Muscle of back (tissue), 13 donors: ENCODE results near the gene DOCK2. TPM values are rescaled to one million over a fixed set of nuclear protein-coding genes. Genes with fewer than 3 reads are reported as not detected.
"Not testable (repeated sequence)": the region's sequence is repeated elsewhere in the genome, so short reads cannot be mapped to it uniquely, and the experiment has no call there.

Experiments used
- DNase-seq, 3 donors: peaks; one replicate each; pipeline versions ENCODE4 v3.0.0 to v3.0.0-alpha.2; 2013
- long read RNA-seq, 9 donors: transcript quantifications; one replicate each; lab custom pipeline, GENCODE V29; 2026
- polyA plus RNA-seq, 10 donors: library from polyadenylated mRNA; unstranded; fragments of 120-200 nt; gene quantifications; one replicate each; pipeline ENCODE4 v1.2.1, GENCODE V29; 2013; ENCODE audit not compliant: insufficient read length in 10 of 10

DOCK2 gene
- 1 to 10 TPM; 3.0 to 8.6 (median 3.7) TPM for polyA plus RNA-seq
- long read RNA-seq, donor 1: 0 reads
- long read RNA-seq, donor 2: 0 reads
- long read RNA-seq, donor 3: 0 reads
- long read RNA-seq, donor 4: 0 reads
- long read RNA-seq, donor 5, partial matches to known transcripts: 0 of 1 reads
- long read RNA-seq, donor 5, other reads (novel, unspliced or antisense): 0 of 1 reads
- long read RNA-seq, donor 6, full-length matches to known transcripts: 1 of 1 reads
- long read RNA-seq, donor 6, partial matches to known transcripts: 0 of 1 reads
- long read RNA-seq, donor 6, other reads (novel, unspliced or antisense): 0 of 1 reads
- long read RNA-seq, donor 7: 0 reads
- long read RNA-seq, donor 8: 0 reads
- long read RNA-seq, donor 9: 0 reads

DNA sequence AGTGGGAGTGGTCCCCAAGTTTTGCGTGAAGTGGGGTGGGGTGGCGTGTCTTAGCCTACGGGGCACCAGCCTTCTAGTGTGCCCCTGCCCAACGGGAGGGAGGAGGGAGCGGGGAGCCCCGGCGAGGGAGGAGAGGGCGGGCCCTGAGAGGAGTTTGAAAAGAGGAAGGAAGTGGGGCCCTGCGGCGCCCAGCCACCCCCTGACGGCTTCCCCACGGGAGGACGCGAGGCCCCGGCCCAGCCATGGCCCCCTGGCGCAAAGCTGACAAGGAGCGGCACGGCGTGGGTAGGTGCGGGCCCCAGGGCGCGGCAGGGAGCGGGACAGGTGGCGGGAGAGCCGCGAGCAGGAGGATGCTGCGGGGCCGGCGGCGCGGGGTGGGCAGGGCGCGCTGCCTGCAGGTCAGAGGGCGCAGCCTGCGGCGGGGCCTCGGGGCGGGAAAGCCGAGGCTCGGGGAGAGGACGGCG is at the start of gene DOCK2:
Gene DOCK2, plus strand, starts transcription at position 191 of the 464 bp plus-strand sequence. Its CDS starts 52 bp downstream, at position 243.
- DNase-seq: peak in 1 of 3 donors; percentile 38

DNA sequence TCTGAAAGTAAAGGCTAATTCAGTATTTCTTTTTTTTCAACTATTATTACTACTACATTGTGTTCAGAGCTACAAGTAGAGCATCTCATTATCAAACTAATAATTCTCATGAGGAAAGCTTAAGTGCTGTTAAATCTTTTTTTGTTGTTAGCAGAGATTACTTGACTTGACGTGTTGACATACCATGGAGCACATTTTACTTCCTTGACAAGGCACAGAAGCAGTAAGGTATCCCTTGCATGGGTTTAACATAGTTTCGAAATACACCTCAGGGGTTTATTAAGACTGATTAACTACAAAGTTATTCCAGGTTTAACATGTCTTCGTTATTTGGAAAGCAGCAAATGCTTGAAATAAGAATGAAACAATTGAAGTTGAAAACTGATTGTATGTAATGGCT is 46.5 kb upstream of the DOCK2 start:
- no peak for DNase-seq

DNA sequence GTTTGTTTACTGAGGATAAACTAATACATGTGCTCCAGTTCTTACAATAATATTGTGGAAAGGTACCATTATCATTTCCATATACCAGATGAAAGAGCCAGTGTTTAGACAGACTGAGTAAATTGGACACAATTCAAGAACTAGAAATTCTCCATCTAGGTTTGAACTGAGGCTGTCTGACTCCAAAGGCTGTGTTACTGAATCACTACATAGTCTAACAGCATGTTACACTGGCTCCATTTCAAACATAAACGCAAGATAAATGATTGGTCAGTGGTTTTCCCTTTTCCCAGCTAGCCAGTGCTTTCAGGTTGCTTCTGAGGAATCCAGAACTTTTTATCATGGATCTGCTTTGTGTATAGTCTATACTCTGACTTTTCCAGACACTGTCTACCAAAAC is 45.4 kb upstream of the DOCK2 start:
- DNase-seq: no peak

DNA sequence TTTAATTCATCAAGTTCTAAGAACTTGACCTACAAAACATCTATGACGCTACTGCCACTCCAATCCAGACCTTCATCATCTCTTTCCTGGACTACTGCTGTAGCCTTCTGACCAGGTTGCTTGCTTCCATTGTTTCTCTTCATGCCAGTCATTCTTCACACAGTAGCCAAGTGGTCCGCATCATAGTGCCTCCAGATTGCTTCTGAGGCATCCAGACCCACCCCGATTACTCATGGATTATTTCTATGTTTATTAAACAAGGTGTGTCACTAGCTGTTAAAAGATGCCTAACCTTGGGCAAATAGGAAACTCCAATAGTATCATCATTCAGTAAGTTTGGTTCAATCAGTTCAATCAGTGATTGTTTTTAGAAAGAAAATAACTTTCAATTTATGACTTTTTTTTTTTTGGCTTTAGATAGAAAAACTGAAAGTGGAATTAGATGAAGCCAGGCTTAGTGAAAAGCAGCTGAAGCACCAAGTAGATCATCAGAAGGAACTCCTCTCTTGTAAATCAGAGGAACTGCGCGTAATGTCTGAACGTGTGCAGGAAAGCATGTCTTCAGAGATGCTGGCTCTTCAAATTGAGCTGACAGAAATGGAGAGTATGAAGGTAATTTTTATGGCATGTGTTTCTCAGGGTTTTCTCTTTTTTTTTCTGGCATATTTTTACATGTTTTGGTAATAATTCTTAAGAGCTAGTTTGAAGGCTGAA is 44.0 kb upstream of the DOCK2 start:
- no peak for DNase-seq

DNA sequence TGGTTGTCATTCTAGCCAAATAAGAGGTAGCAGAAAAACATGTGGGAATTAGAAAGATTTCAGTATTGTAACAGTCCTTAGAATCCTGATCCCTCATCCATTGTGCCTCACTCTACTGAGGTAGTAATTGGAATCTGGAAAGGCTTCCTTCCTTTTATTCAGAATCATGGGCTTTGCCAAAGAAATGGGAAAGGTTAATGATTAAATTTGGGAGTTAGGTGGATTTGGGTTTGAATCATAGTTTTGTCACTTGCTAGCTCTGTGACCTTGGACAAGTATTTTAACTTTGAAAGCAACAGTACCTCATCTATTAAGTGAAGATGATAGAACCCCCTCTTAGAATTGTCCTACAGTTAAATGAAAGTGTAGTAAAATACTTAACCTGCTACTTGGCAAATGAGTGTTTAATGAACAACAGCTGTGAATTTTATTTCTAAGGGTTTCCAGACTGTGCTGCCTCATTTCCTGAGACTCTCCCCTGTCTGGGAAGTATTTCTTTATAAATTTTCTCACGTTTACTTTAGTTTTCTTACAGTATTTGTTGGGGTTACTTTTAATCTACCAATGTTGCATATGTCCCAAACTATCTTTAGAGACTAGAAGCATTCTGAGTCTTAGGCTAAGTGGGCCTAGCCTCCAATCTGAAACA is 41.8 kb upstream of the DOCK2 start:
- DNase-seq: no peak

DNA sequence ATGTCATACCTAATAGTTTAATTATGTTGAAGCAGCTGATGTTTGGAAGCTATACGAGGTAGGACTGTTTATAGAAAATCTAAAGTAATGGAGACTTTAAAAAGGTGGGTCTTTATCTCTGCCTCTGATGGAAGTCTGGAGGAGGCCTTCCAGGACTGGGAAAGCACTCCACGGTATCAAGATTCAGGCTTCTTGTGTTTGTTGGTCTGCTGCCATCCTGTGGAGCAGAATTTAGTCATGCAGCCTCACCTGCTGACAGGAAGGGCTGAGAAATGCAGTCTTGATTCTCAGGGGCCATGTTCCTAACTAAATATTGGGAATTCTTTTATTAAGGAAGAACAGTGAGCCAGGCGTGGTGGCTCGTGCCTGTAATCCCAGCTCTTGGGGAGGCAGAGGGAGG is 37.6 kb upstream of the DOCK2 start:
- no peak for DNase-seq

DNA sequence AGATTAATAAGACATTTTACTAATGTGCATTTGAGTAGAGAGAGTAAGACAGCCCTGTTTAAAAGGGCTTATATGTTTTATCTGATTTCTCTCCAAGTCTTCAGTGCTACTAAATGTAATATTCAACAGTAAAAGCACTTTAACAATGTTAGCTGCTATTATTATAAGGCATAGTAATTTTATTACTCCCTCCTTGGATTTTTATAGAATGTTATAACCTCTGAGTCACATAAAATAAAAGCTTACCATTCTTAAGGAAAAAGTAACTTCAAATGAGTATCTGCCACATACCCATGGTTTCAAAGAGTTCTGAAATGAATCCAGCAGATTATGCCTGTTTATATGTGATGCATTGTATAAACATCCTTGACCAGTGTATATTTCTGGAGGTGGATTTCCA is 34.5 kb upstream of the DOCK2 start:
- no peak for DNase-seq

DNA sequence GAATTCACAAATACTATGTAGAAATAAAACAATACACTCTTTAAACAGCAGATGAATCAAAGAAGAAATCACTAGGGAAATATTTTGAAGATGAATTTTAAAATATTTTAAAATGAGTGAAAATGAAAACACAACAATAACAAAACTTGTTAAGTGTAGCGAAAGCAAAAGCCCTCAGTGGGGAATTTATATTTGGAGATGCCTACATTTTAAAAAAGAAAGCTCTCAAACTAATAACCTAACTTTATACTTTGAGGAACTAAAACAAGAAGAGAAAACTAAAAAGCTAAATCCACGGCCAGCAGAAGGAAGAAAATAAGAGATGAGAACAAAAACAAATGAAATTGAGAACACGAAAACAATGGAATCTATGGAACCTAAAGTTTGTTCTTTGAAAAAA is 30.8 kb upstream of the DOCK2 start:
- DNase-seq: no peak

DNA sequence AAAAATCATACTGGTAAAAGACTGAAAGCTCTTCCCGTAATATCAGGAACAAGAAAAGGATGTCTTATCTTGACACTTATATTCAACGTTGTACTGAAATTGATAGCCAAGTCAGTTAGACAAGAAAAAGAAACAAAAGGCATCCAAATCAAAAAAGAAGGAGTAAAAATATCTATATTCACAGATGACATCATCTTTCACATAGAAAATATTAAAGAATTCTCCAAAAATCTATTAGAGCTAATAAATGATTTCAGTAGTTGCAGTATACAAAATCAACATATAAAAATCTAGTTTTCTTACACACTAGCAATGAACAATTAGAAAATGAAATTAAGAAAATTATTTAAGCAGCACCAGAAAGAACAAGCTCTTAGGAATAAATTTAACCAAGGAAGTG is 29.2 kb upstream of the DOCK2 start:
- DNase-seq: no peak

DNA sequence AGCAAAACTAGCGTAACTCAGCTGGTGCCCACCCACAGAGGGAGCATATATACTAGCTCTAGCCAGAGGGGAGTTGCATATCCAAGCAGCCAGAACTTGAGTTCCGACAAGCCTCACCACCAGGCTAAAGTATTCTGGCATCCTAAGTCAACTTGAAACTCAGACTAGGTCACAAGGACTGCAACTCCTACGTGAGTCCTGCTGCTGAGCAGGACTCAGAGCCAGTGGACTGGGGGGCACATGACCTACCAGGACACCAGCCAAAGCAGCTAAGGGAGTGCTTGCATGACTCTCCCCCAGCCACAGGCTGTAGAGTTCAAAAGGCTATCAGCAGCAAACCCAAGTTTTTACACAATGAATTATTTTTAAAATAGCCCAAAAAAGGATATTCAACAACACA is 27.4 kb upstream of the DOCK2 start:
- peak in 1 of 3 donors; percentile 1 for DNase-seq

DNA sequence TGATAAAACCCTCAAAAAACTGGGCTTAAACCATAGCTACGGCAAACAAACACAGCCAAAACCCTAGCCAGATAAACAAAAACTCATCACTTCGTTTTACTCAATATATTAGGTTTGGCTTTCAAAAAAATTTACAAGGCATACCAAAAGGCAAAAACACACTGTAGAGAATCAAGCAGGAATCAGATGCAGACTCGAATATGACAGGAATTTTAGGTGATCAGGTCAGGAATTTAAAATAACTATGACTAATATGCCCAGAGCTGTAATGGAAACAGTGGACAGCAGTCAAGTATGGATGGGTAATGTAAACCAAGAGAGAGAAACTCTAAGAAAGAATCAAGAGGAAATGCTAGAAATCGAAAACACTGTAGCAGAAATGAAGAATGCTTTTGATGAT is 26.5 kb upstream of the DOCK2 start:
- DNase-seq: no peak

DNA sequence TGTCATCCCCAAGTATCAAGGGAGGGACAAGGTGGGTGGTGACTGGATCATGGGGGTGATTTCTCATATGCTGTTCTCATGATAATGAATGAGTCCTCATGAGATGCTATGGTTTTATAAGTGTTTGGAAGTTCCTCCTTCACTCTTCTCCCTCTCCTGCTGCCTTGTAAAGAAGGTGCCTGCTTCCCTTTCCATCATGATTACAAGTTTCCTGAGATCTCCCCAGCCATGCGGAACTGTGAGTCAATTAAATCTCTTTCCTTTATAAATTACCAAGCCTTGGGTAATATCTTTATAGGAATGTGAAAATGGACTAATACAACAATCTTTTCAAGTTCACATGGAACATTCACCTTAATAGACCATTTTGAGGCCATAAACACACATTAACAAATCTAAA is 21.5 kb upstream of the DOCK2 start:
- no peak for DNase-seq

DNA sequence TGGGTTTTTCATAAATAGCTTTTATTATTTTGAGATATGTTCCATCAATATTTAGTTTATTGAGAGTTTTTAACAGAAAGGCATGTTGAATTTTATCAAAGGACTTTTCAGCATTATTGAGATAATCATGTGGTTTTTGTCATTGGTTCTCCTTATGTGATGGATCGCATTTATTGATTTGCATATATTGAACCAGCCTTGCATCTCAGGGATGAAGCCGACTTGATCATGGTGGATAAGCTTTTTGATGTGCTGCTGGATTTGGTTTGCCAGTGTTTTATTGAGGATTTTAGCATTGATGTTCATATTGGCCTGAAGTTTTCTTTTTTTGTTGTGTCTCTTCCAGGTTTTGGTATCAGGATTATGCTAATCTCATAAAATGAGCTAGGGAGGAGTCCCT is 12.8 kb upstream of the DOCK2 start:
- DNase-seq: not testable (repeated sequence)

DNA sequence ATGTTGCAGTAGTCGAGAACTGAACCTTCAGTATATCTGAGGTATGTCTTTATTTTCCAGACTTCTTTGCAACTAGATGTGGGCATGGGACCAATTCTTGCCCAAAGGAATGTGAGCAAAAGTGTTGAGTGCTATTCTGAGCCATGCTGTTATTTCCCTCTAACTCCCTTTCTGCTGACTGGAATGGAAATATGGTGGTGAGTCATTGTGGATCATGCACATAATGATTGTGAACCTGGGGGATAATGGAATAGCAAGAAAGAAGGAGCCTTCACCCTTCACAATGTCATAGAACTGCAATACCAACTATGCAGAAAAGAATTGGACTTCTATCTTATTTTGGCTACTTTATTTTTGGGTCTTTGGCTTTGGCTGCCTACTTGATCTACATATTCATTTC is 10.3 kb upstream of the DOCK2 start:
- peak in 1 of 3 donors; percentile 94 for DNase-seq

DNA sequence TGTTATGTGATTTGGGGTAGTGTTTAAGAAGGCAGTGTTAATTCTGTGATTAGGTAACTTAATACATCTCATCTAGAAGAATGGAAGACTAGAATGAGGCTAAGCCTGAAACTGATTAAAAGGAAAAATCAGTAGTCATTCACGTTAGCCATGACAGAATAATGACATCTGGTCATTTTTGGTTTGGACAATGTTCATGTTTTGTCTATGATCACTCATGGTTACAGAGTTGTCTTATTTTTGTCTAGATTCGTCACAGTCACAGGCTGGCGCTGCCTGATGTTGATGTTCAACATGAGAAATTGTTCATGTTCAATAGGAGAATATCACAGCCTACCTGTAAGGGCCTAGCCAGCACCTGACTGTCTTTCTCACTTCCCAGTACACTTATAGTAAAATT is 9.5 kb upstream of the DOCK2 start:
- no peak for DNase-seq

DNA sequence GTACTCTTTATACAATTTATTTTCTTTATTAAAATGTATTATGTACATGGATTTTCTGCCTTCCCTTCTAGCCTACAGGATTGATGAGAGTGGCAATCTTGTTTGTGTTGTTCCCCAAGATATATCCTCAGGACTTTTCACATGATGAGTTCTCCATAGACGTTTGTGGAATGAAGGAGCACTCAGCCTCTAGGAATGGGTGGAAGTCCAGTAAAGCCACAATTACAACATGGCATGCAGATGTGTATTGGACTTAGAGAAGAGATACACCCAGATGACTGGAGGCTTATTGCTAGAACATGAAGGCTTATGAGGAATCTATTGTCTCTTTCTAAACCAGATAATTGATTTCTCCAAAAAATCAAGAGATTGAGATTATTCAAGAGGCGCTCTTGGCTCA is 8.2 kb upstream of the DOCK2 start:
- DNase-seq: peak in 1 of 3 donors; percentile 29

DNA sequence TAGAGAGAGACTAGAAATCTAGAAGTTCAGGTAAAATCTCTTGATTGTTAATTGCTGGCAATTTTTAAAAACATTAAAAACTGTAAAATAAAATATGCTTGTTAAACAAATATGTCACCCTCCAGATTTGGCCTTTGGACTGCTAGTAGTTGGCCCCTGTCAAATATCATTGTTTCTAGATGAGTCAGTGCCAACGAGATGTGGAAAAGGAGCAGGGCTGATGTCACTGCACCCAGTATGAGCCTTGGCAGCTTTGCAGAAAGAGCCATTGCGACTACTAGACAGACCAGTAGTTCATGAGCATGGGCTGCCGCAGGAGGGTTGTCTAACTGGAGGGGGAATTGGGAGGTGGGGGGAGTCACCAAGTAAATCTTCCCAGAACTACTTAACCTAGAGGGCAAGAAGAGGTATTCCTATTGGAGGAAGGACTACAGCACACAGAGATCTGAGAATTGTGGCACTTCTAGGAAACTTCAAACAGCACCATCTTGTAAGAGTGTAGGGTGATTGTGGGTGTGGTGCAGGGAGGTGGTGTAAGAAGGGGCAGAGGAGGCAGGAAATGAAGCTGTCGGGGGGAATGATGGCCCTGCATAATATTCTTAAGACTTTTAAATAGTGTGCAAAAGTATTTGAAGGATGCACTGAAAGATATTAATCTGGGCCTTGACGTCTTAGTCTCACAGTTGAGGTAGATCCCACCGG is 7.1 kb upstream of the DOCK2 start:
- peak in 1 of 3 donors; percentile 71 for DNase-seq

DNA sequence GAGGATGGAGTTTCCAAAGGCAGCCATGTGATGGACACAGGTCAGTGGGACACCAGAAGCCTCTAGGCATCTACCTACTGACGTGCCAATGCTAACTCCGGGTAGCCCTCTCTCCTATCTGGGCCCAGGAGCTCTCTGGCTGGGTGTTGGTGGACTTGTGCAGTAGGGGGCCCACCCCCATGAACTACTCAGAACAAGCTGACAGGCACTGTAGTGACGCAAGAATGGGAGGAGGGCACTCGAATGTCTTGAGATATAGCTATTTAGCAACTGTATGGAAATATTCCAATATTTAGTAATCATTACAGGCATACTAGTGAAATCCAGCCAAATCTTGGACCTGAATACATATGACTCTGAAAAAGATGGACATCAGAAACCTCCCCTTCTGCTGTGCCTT is 5.7 kb upstream of the DOCK2 start:
- no peak for DNase-seq

DNA sequence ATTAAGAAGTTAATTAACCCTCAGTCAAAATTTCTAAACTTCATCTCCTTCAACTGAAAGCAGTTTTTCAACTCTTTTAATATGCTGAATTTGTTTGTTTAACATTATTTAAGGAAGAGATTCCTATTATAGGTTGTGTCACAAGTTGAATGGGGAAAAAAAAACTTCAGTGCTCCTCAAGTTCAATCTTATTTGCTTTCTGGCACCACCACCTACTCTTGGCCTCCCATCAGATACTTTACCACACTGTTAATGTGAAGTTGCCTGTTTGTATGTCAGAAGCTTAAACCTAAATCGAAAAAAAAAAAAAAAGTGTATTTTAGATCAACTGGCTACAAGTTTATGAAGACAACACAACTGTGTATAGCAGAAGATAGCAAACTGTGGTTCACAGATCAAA is 4.1 kb upstream of the DOCK2 start:
- DNase-seq: no peak

DNA sequence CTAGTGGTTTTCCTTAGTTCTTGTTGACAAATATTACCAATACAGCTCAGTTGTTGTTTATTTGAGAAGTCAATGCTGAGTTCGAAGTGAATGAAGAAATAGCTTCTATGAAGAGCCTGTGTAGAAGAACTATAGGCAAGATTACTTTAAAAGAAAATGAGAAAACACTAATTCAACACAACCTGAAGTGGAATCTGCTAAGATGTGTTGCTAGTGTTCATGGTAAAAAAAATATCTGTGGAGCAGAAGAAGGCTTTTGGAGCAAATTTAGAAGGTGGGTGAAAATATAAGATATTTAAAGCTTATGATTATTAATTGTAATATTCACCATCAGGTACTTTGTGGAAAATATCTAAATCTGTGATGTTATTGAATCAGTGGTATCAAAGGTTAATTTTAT is 2.5 kb upstream of the DOCK2 start:
- no peak for DNase-seq

DNA sequence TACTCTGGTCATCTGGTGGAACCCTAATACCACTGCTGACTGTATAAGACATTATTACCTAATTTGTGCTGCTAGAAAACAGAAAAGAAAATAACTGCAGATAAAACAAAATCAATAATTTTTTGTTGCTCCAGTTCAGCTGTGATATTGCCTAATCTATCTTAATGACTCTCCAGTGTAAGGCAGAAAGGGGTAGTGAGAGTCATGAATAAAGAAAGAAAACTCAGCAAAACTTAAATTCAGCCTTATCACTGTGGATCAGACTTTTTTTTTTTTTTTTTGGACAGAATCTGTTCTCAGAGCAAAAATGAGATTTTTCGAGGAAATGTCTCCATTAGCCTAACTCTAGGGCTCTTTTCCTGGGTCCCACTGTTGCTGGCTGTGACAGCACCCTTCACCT is 1.1 kb upstream of the DOCK2 start:
- no peak for DNase-seq

DNA sequence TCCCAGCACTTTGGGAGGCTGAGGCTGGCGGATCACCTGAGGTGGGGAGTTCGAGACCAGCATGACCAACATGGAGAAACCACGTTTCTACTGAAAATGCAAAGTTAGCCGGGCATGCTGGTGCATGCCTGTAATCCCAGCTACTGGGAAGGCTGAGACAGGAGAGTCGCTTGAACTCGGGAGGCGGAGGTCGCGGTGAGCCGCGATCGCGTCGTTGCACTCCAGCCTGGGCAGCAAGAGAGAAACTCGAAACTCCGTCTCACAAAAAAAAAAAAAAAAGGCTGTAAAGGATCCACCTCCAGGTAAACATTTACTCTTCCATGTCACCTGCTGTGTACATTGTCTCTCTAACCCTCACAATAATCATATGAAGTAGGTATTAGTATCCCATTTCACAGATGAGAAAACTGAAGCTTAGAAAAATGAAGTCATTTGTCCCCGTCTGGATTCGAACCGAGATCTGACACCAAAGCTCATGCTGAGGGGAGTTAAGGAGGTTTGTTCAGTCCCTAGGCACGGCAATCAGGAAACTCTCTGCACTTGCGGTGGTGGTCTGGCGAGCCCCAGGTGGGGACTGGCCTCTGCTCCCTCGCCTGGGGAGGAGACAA is 494 bp upstream of the DOCK2 start:
- DNase-seq: no peak
